Dendritic cell treated with granulocyte-macrophage colony-stimulating factor and Interleukin-4, amounts not matched to agents 40 ng/mL and 50 ng/mL, for 4 days (primary cell): Measurements from ENCODE around the gene ZNF606.

Source experiments
- H3K27ac Mint-ChIP-seq: one replicate; pipeline ENCODE4 v1.8.0; 2022; ENCODE audit warnings: mild to moderate bottlenecking, mixed read lengths
- H3K27me3 Mint-ChIP-seq: one replicate; pipeline ENCODE4 v1.8.0; 2022; ENCODE audit warnings: mild to moderate bottlenecking, mixed read lengths
- H3K36me3 Mint-ChIP-seq: one replicate; pipeline ENCODE4 v1.8.0; 2022; ENCODE audit warnings: low read depth, mixed read lengths
- H3K4me1 Mint-ChIP-seq: one replicate; pipeline ENCODE4 v1.8.0; 2022; ENCODE audit warnings: low read depth, mixed read lengths
- H3K4me3 Mint-ChIP-seq: one replicate; pipeline ENCODE4 v1.8.0; 2022; ENCODE audit warnings: mild to moderate bottlenecking, moderate library complexity, mixed read lengths
- H3K9me3 Mint-ChIP-seq: one replicate; pipeline ENCODE4 v1.8.0; 2022; ENCODE audit warnings: mixed read lengths
- intact Hi-C: fragments of 100-400 bp; cut with micrococcal nuclease; formaldehyde crosslinking; loops from one replicate; pipeline ENCODE4 v1.15.0; 2022

ZNF606 gene

GRCh38 chr19:58000677-58001076 is 1.9 kb downstream of the ZNF606 start:
- peaks cover 37% of the 10 kb centered on the region for H3K4me1 Mint-ChIP-seq
- H3K27me3 Mint-ChIP-seq = no peaks in the 10 kb centered on the region
- intact Hi-C loops = loop anchor here (5.0 to 10.0 kb wide), 2 partner anchors 97 to 154 kb away; partner anchors contain the start of genes ZNF329 and ZSCAN18
- H3K27ac Mint-ChIP-seq = no peak overlapping the region
- no peak overlapping the region for H3K4me3 Mint-ChIP-seq
- peaks cover 84% of the 10 kb centered on the region for H3K9me3 Mint-ChIP-seq
- H3K36me3 Mint-ChIP-seq = peaks cover 99% of the 10 kb centered on the region

DNA sequence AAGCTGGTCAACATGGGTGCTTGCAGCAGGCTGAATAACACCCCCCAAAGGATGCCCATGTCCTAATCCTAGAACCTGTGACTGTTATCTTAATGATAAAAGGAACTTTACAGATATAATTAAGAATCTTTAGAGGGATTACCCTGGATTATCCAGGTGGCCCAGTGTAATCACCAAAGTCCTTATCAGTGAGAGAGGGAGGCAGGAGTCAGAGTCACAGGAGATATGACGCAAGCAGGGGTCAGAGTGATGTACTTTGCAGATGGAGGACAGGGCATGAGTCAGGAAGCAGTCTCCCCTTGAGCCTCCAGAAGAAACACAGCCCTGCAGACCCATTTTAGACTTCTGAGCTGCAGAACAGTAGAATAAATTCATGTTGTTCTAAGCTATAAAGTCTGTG is 9.8 kb downstream of the ZNF606 start:
- intact Hi-C loops = no loop called here
- Mint-ChIP-seq H3K27ac (no peak overlapping the region), H3K27me3 (no peaks in the 10 kb centered on the region), H3K9me3 (peaks cover 97% of the 10 kb centered on the region), H3K4me3 (no peak overlapping the region), H3K4me1 (no peaks in the 10 kb centered on the region), H3K36me3 (peaks cover 92% of the 10 kb centered on the region)

GRCh38 chr19:57978586-57979289 is 23.9 kb downstream of the ZNF606 start:
- Mint-ChIP-seq H3K27ac (no peak overlapping the region), H3K9me3 (peaks cover 100% of the 10 kb centered on the region)

GRCh38 chr19:57974434-57974833 is 28.2 kb downstream of the ZNF606 start, which contains the start of gene C19orf18:
C19orf18 (minus strand) TSS chr19:57974534; CDS start chr19:57974432, 102 bp downstream.
- Mint-ChIP-seq H3K36me3 (peaks cover 31% of the 10 kb centered on the region), H3K27ac (no peak within 1 kb of the TSS), H3K9me3 (peaks cover 89% of the 10 kb centered on the region), H3K4me3 (no peak within 1 kb of the TSS), H3K27me3 (no peaks in the 10 kb centered on the region), H3K4me1 (no peaks in the 10 kb centered on the region)
- intact Hi-C loops = no loop called here

More at GRCh38 chr19:57978586-57979289, 23.9 kb downstream of the ZNF606 start:
- H3K27me3 Mint-ChIP-seq = no peaks in the 10 kb centered on the region
- no peak overlapping the region for H3K4me3 Mint-ChIP-seq
- H3K36me3 Mint-ChIP-seq = peaks cover 74% of the 10 kb centered on the region
- intact Hi-C loops = no loop called here
- no peaks in the 10 kb centered on the region for H3K4me1 Mint-ChIP-seq

GRCh38 chr19:57964761-57965160 is 37.9 kb downstream of the ZNF606 start:
- peaks cover 5% of the 10 kb centered on the region for H3K36me3 Mint-ChIP-seq
- no peaks in the 10 kb centered on the region for H3K4me1 Mint-ChIP-seq
- H3K9me3 Mint-ChIP-seq = peaks cover 55% of the 10 kb centered on the region
- H3K4me3 Mint-ChIP-seq = no peak overlapping the region
- H3K27me3 Mint-ChIP-seq = no peaks in the 10 kb centered on the region
- intact Hi-C loops = no loop called here
- H3K27ac Mint-ChIP-seq = no peak overlapping the region

GRCh38 chr19:57961785-57962184 is 40.8 kb downstream of the ZNF606 start:
- no peaks in the 10 kb centered on the region for H3K27me3 Mint-ChIP-seq
- peaks cover 54% of the 10 kb centered on the region for H3K9me3 Mint-ChIP-seq
- intact Hi-C loops = no loop called here
- H3K4me1 Mint-ChIP-seq = no peaks in the 10 kb centered on the region
- no peak overlapping the region for H3K27ac Mint-ChIP-seq
- no peaks in the 10 kb centered on the region for H3K36me3 Mint-ChIP-seq
- no peak overlapping the region for H3K4me3 Mint-ChIP-seq

- H3K9me3 Mint-ChIP-seq = peaks cover 86% of the 10 kb centered on the region
- H3K27me3 Mint-ChIP-seq = no peaks in the 10 kb centered on the region
- intact Hi-C loops = no loop called here
- no peaks in the 10 kb centered on the region for H3K4me1 Mint-ChIP-seq
- no peak overlapping the region for H3K27ac Mint-ChIP-seq
- H3K4me3 Mint-ChIP-seq = no peak overlapping the region
- H3K36me3 Mint-ChIP-seq = no peaks in the 10 kb centered on the region
Observed at GRCh38 chr19:57954996-57955395, 47.6 kb downstream of the ZNF606 start.

- Mint-ChIP-seq H3K9me3 (peaks cover 74% of the 10 kb centered on the region), H3K4me3 (no peak overlapping the region), H3K36me3 (peaks cover 28% of the 10 kb centered on the region), H3K27me3 (no peaks in the 10 kb centered on the region), H3K27ac (no peak overlapping the region), H3K4me1 (peaks cover 12% of the 10 kb centered on the region)
- intact Hi-C loops = no loop called here
Observed at GRCh38 chr19:57949702-57950101, 52.9 kb downstream of the ZNF606 start.

- Mint-ChIP-seq H3K9me3 (peaks cover 74% of the 10 kb centered on the region), H3K4me3 (no peak overlapping the region), H3K27me3 (no peaks in the 10 kb centered on the region), H3K4me1 (peaks cover 12% of the 10 kb centered on the region), H3K36me3 (peaks cover 32% of the 10 kb centered on the region), H3K27ac (no peak overlapping the region)
- intact Hi-C loops = no loop called here
Observed at GRCh38 chr19:57949296-57949695, 53.3 kb downstream of the ZNF606 start.

GRCh38 chr19:57947419-57948134 is 55.0 kb downstream of the ZNF606 start, which contains the start of gene ZNF256:
ZNF256 (minus strand) TSS chr19:57947706; CDS start chr19:57947474, 232 bp downstream.
- Mint-ChIP-seq H3K4me3 (peak within 1 kb of the TSS; percentile 91), H3K9me3 (peaks cover 74% of the 10 kb centered on the region), H3K27ac (peak within 1 kb of the TSS; percentile 88), H3K36me3 (peaks cover 50% of the 10 kb centered on the region), H3K4me1 (peaks cover 12% of the 10 kb centered on the region), H3K27me3 (no peaks in the 10 kb centered on the region)
- intact Hi-C loops = loop anchor here (2.0 kb wide), 1 partner anchor 55 kb away; the partner anchor contains the start of gene ZNF606

DNA sequence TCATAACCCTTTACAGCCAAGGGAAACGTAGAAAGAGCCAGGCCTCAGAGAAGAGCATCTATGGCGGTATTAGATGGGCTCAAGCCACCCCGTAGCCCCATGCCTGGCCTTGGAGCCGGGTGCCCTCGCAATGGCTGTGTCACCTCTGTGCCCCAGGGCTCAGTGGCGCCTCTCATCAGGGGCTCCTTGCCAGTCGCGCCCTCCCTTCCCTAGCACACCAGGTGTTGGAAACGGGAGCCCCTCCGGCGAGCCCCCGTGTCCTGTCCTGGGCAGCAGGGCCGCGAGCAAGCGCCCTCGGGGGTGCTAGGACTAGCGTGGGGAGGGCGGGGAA is 55.6 kb downstream of the ZNF606 start:
- intact Hi-C loops = loop anchor here (2.0 kb wide), 1 partner anchor 56 kb away; the partner anchor contains the start of gene ZNF606
- no peaks in the 10 kb centered on the region for H3K27me3 Mint-ChIP-seq
- peaks cover 55% of the 10 kb centered on the region for H3K36me3 Mint-ChIP-seq
- peaks cover 77% of the 10 kb centered on the region for H3K9me3 Mint-ChIP-seq
- H3K4me3 Mint-ChIP-seq = peak overlapping the region; percentile 91
- peak overlapping the region; percentile 88 for H3K27ac Mint-ChIP-seq
- H3K4me1 Mint-ChIP-seq = peaks cover 12% of the 10 kb centered on the region

- Mint-ChIP-seq H3K4me3 (peak overlapping the region; percentile 91), H3K36me3 (peaks cover 62% of the 10 kb centered on the region), H3K9me3 (peaks cover 79% of the 10 kb centered on the region), H3K27me3 (no peaks in the 10 kb centered on the region), H3K4me1 (peaks cover 12% of the 10 kb centered on the region), H3K27ac (no peak overlapping the region)
- intact Hi-C loops = loop anchor here (2.0 kb wide), 1 partner anchor 56 kb away; the partner anchor contains the start of gene ZNF606
Observed at GRCh38 chr19:57946316-57946715, 56.3 kb downstream of the ZNF606 start.

DNA sequence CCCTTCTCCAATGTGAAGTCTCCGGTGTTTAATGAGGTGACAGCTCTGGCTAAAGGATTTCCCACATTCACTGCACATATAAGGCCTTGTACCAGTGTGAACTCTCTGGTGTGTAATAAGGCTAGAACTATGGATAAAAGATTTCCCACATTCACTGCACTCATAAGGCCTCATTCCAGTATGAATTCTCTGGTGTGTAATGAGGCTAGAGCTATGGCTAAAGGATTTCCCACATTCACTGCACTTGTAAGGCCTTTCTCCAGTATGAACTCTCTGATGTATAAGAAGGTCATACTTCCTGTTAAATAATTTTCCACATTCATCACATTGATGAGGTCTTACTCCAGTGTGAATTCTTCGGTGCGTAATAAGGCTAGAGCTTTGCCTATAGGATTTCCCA is 61.0 kb downstream of the ZNF606 start:
- intact Hi-C loops = no loop called here
- Mint-ChIP-seq H3K9me3 (peaks cover 98% of the 10 kb centered on the region), H3K4me1 (peaks cover 10% of the 10 kb centered on the region), H3K36me3 (peaks cover 99% of the 10 kb centered on the region), H3K27ac (no peak overlapping the region), H3K4me3 (no peak overlapping the region), H3K27me3 (no peaks in the 10 kb centered on the region)

- Mint-ChIP-seq H3K9me3 (peaks cover 98% of the 10 kb centered on the region), H3K4me1 (peaks cover 8% of the 10 kb centered on the region), H3K4me3 (no peak overlapping the region), H3K36me3 (peaks cover 93% of the 10 kb centered on the region), H3K27ac (no peak overlapping the region), H3K27me3 (peaks cover 11% of the 10 kb centered on the region)
- intact Hi-C loops = no loop called here
Observed at GRCh38 chr19:57935731-57936130, 66.9 kb downstream of the ZNF606 start.
